ENCODE results near the gene ASIC1. TPM values are rescaled to one million over a fixed set of nuclear protein-coding genes. Genes with fewer than 3 reads are reported as not detected.

The ASIC1 gene
- total RNA-seq, 2 experiments from 2014 or later = 1.5 to 2.8 TPM

GRCh38 chr12:50103767-50104321 lies 46.4 kb downstream of the ASIC1 start, which contains the start of gene GPD1:
Gene GPD1, plus strand, starts transcription at chr12:50104008. Its CDS starts 43 bp downstream, at chr12:50104051.
- Mint-ChIP-seq H3K27ac (peak within 1 kb of the TSS; percentile 49), H3K27me3 (no peaks in the 10 kb centered on the region), H3K9me3 (no peaks in the 10 kb centered on the region), H3K4me1 (ENCODE audit: low read depth) (no peaks in the 10 kb centered on the region), H3K4me3 (no peak within 1 kb of the TSS), H3K36me3 (ENCODE audit: low read depth) (peaks cover 37% of the 10 kb centered on the region)
- H3K27me3 ChIP-seq (ENCODE audit: control insufficient read depth in 1 of 2, insufficient read depth in 2 of 2, low read length in 2 of 2) = no peaks in the 10 kb centered on the region
- no peaks in the 10 kb centered on the region for H3K9me3 ChIP-seq (ENCODE audit: control insufficient read depth in 1 of 2, insufficient read depth in 1 of 2, low read length in 2 of 2)
- ATAC-seq (ENCODE audit: poor library complexity) = peak; percentile 87
- peak in 2 of 14 experiments; percentile 16 to 35 for DNase-seq
- no peaks in the 10 kb centered on the region for H3K4me1 ChIP-seq (ENCODE audit: insufficient read depth, low read length)
- ChIA-PET CTCF (interaction anchor here (1.2 kb wide), 1 partner anchor 7 kb away, joined by 3 read pairs; no protein-coding TSS in a partner anchor), POLR2A (interaction anchor here (1.1 to 2.4 kb wide), 2 partner anchors 8 to 26 kb away, joined by 3 to 19 read pairs; partner anchors contain the start of gene COX14)
- intact Hi-C loops (cut with DNase I, micrococcal nuclease) = no loop called here
- peaks cover 12% of the 10 kb centered on the region for H3K36me3 ChIP-seq (ENCODE audit: insufficient read depth, low read length)
- no peak within 1 kb of the TSS for H3K27ac ChIP-seq (ENCODE audit: low read depth in 1 of 2, low read length in 2 of 2)
- no peak for TF ChIP-seq CTCF (IDR thresholded peaks at IDR 0.05)
- H3K4me3 ChIP-seq (ENCODE audit: low read length) = no peak within 1 kb of the TSS

GRCh38 chr12:50104417-50105366 lies 47.3 kb downstream of the ASIC1 start:
- H3K36me3 Mint-ChIP-seq (ENCODE audit: low read depth) = peaks cover 28% of the 10 kb centered on the region
- CTCF ChIA-PET = no interaction called here

More at GRCh38 chr12:50104417-50105366, 47.3 kb downstream of the ASIC1 start:
- H3K4me1 ChIP-seq (ENCODE audit: insufficient read depth, low read length) = no peaks in the 10 kb centered on the region
- POLR2A ChIA-PET = interaction anchor here (0.5 to 2.4 kb wide), 2 partner anchors 7 to 9 kb away, joined by 3 to 19 read pairs; partner anchors contain the start of gene COX14
- Mint-ChIP-seq H3K27ac (no peak overlapping the region), H3K4me3 (no peak overlapping the region), H3K4me1 (ENCODE audit: low read depth) (no peaks in the 10 kb centered on the region), H3K27me3 (no peaks in the 10 kb centered on the region), H3K9me3 (no peaks in the 10 kb centered on the region)
- no peak overlapping the region for H3K4me3 ChIP-seq (ENCODE audit: low read length)
- no peak for DNase-seq
- no peak overlapping the region for H3K27ac ChIP-seq (ENCODE audit: low read depth in 1 of 2, low read length in 2 of 2)
- H3K27me3 ChIP-seq (ENCODE audit: control insufficient read depth in 1 of 2, insufficient read depth in 2 of 2, low read length in 2 of 2) = no peaks in the 10 kb centered on the region
- no peak for ATAC-seq (ENCODE audit: poor library complexity)
- TF ChIP-seq CTCF (IDR thresholded peaks at IDR 0.05) = no peak
- no peaks in the 10 kb centered on the region for H3K9me3 ChIP-seq (ENCODE audit: control insufficient read depth in 1 of 2, insufficient read depth in 1 of 2, low read length in 2 of 2)
- peaks cover 3% of the 10 kb centered on the region for H3K36me3 ChIP-seq (ENCODE audit: insufficient read depth, low read length)
- intact Hi-C loops (cut with DNase I, micrococcal nuclease) = no loop called here
